Brain microvascular endothelial cell (primary cell): Measurements from ENCODE around the gene DACT3.
A peak's percentile ranks its signal among the peaks of the same experiment; 100 is the strongest.

Experiments
- DNase-seq: peaks from one replicate; pipeline ENCODE4 v3.0.0-alpha.2; 2020
- H3K27ac ChIP-seq: fragments of 250-450 bp; sonication (Bioruptor Pico); 2 replicates; pipeline ENCODE4 v1.5.1; 2020; ENCODE audit warnings: mild to moderate bottlenecking, moderate library complexity
- H3K27me3 ChIP-seq: fragments of 250-450 bp; sonication (Bioruptor Pico); replicated peaks from 2 replicates; pipeline ENCODE4 v1.5.1; 2020; ENCODE audit warnings: mild to moderate bottlenecking
- H3K36me3 ChIP-seq: fragments of 250-450 bp; sonication (Bioruptor Pico); replicated peaks from 2 replicates; pipeline ENCODE4 v1.5.1; 2020; ENCODE audit warnings: mild to moderate bottlenecking
- H3K4me3 ChIP-seq: 2 replicates; pipeline ENCODE4 v1.5.1; 2011; ENCODE audit warnings: low read depth, mild to moderate bottlenecking, control low read depth, low read length, moderate library complexity
- CTCF ChIP-seq: IDR thresholded peaks from 2 replicates; pipeline ENCODE4 v1.5.1; 2011; ENCODE audit warnings: low read depth, mild to moderate bottlenecking, moderate library complexity, low read length, control low read depth, inconsistent platforms; ENCODE audit errors: missing control alignments
- in situ Hi-C: cut with HindIII; loops from 2 replicates; pipeline ENCODE4 v1.10.0; 2017; ENCODE audit warnings: low sequenced_read_pairs, low pct_ligation_motif_present

DACT3 gene

GRCh38 chr19:46607448-46607841 lies 53.5 kb downstream of the DACT3 start:
- Histone ChIP-seq H3K36me3 (peaks cover 47% of the 10 kb centered on the region), H3K27me3 (no peaks in the 10 kb centered on the region), H3K4me3 (no peak overlapping the region), H3K27ac (no peak overlapping the region)
- in situ Hi-C loops, result no loop called here
- no peak for TF ChIP-seq CTCF
- DNase-seq, result no peak

GRCh38 chr19:46606681-46607447 lies 54.1 kb downstream of the DACT3 start:
- no peak for DNase-seq
- H3K36me3 ChIP-seq, result peaks cover 47% of the 10 kb centered on the region
- no peak overlapping the region for H3K27ac ChIP-seq
- TF ChIP-seq CTCF, result no peak
- no peaks in the 10 kb centered on the region for H3K27me3 ChIP-seq
- in situ Hi-C loops, result no loop called here
- no peak overlapping the region for H3K4me3 ChIP-seq

- Histone ChIP-seq H3K27ac (no peak overlapping the region), H3K27me3 (no peaks in the 10 kb centered on the region), H3K36me3 (peaks cover 47% of the 10 kb centered on the region), H3K4me3 (no peak overlapping the region)
- in situ Hi-C loops, result no loop called here
- TF ChIP-seq CTCF, result no peak
- no peak for DNase-seq
Measured at GRCh38 chr19:46606019-46606418, 55.0 kb downstream of the DACT3 start.

- in situ Hi-C loops, result no loop called here
- Histone ChIP-seq H3K27ac (no peak overlapping the region), H3K27me3 (no peaks in the 10 kb centered on the region), H3K36me3 (peaks cover 47% of the 10 kb centered on the region), H3K4me3 (no peak overlapping the region)
- TF ChIP-seq CTCF, result no peak
- no peak for DNase-seq
Measured at GRCh38 chr19:46605356-46605821, 55.6 kb downstream of the DACT3 start.

GRCh38 chr19:46604781-46605355 lies 56.1 kb downstream of the DACT3 start:
- H3K36me3 ChIP-seq, result peaks cover 44% of the 10 kb centered on the region
- H3K27me3 ChIP-seq, result no peaks in the 10 kb centered on the region
- DNase-seq, result no peak
- TF ChIP-seq CTCF, result peak; percentile 2
- H3K27ac ChIP-seq, result no peak overlapping the region
- H3K4me3 ChIP-seq, result no peak overlapping the region
- in situ Hi-C loops, result no loop called here

GRCh38 chr19:46603752-46604231 lies 57.2 kb downstream of the DACT3 start:
- Histone ChIP-seq H3K27me3 (no peaks in the 10 kb centered on the region), H3K36me3 (peaks cover 33% of the 10 kb centered on the region), H3K4me3 (no peak overlapping the region), H3K27ac (no peak overlapping the region)
- no peak for DNase-seq
- TF ChIP-seq CTCF, result no peak
- in situ Hi-C loops, result no loop called here
